NB4 (cell line): ENCODE results near the gene POLR2B.

Source experiments
- CTCF ChIP-seq: IDR thresholded peaks from one replicate; pipeline ENCODE4 v1.5.1; 2012; ENCODE audit warnings: low read depth, low read length
- POLR2A ChIP-seq: IDR thresholded peaks from 2 replicates; pipeline ENCODE4 v1.6.1; 2011; ENCODE audit warnings: mild to moderate bottlenecking; ENCODE audit not compliant: insufficient read length; ENCODE audit errors: extremely low read depth

GRCh38 chr4:57061395-57061794 is 82.7 kb downstream of the POLR2B start:
- no peak for TF ChIP-seq CTCF
- no peak for TF ChIP-seq POLR2A
